Suprapubic skin (tissue), 4 donors: Measurements from ENCODE around the gene FRMD3.

ENCODE experiments used
- CTCF ChIP-seq, 2 donors: fragments of 200-600 bp in 1 of 2; fragments of 450-650 bp in 1 of 2; sonication (generic) in 1 of 2; IDR thresholded peaks; one replicate each; pipeline ENCODE4 v1.5.1; 2016 to 2019; ENCODE audit warnings: antibody characterized with exemption in 2 of 2, mild to moderate bottlenecking in 1 of 2, moderate library complexity in 1 of 2
- POLR2A ChIP-seq, 2 donors: fragments of 450-650 bp; IDR thresholded peaks; one replicate each; pipeline ENCODE4 v1.6.1; 2017; ENCODE audit warnings: antibody characterized with exemption in 2 of 2, mild to moderate bottlenecking in 2 of 2, moderate library complexity in 2 of 2
- POLR2AphosphoS5 ChIP-seq, 3 donors: sonication (generic); formaldehyde crosslinking; IDR thresholded peaks; one replicate each; pipeline ENCODE4 v1.6.1; 2017; ENCODE audit warnings: antibody characterized with exemption in 3 of 3

- no peak for TF ChIP-seq CTCF (IDR thresholded peaks at IDR 0.05)
- no peak for TF ChIP-seq POLR2A (IDR thresholded peaks at IDR 0.05)
- no peak for TF ChIP-seq POLR2AphosphoS5 (IDR thresholded peaks at IDR 0.05)
Measured at GRCh38 chr9:83560169-83560826, 22.1 kb upstream of the FRMD3 start.
